Activated CD4-positive, alpha-beta T cell treated with anti-CD3 and anti-CD28 coated beads, Interleukin-2, amount 10 ng/mL, durations not matched to agents 24 days and 14 days (primary cell): ENCODE measurements around the gene EHD3. TPM values are rescaled to one million over a fixed set of nuclear protein-coding genes. Genes with fewer than 3 reads are reported as not detected.

Experiments
- DNase-seq: peaks from one replicate; pipeline ENCODE4 v3.0.0; 2022
- H3K27ac Mint-ChIP-seq: one replicate; pipeline ENCODE4 v1.8.0; 2022; ENCODE audit warnings: mild to moderate bottlenecking, mixed read lengths
- H3K27me3 Mint-ChIP-seq: one replicate; pipeline ENCODE4 v1.8.0; 2022; ENCODE audit warnings: mixed read lengths
- H3K36me3 Mint-ChIP-seq: one replicate; pipeline ENCODE4 v1.8.0; 2022; ENCODE audit warnings: low read depth, mild to moderate bottlenecking, mixed read lengths
- H3K4me1 Mint-ChIP-seq: one replicate; pipeline ENCODE4 v1.8.0; 2021; ENCODE audit warnings: mixed read lengths
- H3K4me3 Mint-ChIP-seq: one replicate; pipeline ENCODE4 v1.8.0; 2022; ENCODE audit warnings: mild to moderate bottlenecking, moderate library complexity, mixed read lengths
- H3K9me3 Mint-ChIP-seq: one replicate; pipeline ENCODE4 v1.8.0; 2021; ENCODE audit warnings: mixed read lengths
- intact Hi-C: fragments of 100-400 bp; cut with micrococcal nuclease; formaldehyde crosslinking; loops from one replicate; pipeline ENCODE4 v1.15.1; 2023
- total RNA-seq: library from RNA; stranded (reverse); gene quantifications from 2 replicates; pipeline ENCODE4 v1.2.3, GENCODE V29; 2022

Gene EHD3
- 1.3 and 1.5 TPM in 2 replicates for total RNA-seq

DNA sequence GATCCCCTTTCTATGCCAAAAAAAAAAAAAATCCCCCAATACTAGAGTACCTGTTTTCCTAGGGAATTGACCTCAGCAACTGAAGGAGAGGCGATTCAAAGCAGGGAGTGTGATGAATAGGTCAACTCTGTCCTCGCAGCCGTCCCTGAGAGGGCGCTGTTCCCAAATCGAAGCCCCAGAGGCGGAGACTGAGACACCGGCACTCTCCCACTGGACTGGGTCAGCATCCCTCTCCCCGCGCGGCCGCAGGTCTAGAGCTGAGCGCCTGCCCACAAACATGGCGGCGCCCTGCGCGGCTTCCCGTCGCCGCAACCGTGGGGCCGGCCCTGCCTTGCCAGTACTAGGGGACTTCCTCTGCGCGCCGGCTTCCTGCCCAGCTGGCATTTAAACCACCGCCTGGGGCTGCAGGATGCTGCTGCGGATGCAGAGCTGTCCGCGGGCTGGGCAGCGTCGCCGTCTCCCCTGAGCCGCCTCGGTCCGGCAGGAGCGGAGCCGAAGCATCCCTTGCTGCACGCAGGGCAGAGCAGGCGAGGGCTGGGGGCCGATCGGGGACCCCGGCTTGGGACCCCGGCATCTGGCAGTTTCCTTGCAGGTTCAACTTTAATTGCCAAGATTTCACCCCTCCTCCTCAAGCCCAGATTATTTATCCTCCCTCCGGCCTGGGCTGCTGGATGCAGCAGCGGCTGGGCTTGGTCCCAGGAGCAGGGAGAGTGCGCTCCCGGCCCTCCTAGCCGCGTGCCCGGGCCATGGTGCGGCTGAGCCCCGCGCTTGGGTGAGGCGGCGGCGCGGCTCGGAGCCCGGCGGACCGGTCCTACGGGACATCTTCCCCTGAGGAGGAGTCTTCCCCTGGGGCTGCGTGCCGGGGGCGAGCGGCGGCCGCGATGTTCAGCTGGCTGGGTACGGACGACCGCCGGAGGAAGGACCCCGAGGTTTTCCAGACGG lies at the start of gene EHD3:
Gene EHD3, plus strand, starts transcription at position 412 of the 942 bp plus-strand sequence. Its CDS starts 470 bp downstream, at position 882.
- Mint-ChIP-seq H3K4me1 (peaks cover 8% of the 10 kb centered on the region), H3K27ac (peak within 1 kb of the TSS; percentile 17), H3K36me3 (no peaks in the 10 kb centered on the region), H3K9me3 (no peaks in the 10 kb centered on the region), H3K27me3 (peaks cover 19% of the 10 kb centered on the region), H3K4me3 (peak within 1 kb of the TSS; percentile 77)
- DNase-seq, result peak; percentile 93
- intact Hi-C loops, result loop anchor here (5.0 kb wide), 1 partner anchor 98 kb away; no protein-coding TSS in a partner anchor

DNA sequence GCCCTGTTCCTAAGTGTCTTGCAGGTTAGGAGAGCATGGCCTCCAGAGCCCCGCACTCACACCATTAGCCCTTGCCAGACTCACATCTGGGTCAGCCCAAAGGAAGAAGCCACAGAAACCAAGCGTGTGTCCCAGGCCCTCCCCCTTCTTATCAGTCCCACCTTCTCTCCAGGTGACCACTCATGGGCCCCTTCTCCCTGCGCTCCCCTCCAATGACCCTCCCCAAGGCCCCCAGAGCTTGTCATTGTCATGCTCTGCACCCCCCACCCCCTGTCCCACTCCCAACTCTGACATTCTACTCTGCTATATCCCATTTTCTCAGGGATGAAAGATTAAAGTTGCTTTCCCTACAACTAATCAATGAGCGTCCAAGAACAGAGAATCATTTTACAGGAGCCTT lies 46.8 kb upstream of the EHD3 start:
- intact Hi-C loops, result no loop called here
- no peak overlapping the region for H3K27ac Mint-ChIP-seq

DNA sequence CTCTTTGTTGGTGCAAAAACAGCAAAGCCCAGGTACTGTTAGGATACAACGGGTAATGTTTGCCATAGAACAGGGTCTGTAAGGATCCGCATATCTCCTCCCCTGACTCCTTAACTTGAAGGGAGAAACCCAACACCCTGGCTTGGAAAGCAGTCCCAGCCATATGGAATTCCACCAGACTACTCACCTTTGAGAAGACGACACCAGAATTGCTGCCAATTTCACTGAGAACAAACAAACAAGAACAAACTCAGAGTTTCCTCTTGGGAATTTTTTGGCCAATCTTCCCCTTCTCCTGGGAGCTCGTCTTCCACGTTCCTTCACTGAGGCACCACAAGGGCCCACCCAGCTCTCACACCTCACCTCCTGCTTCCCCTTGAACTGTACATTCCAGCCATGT lies 45.8 kb upstream of the EHD3 start:
- no peaks in the 10 kb centered on the region for H3K9me3 Mint-ChIP-seq
- intact Hi-C loops, result no loop called here
- H3K4me1 Mint-ChIP-seq, result no peaks in the 10 kb centered on the region
- no peak overlapping the region for H3K27ac Mint-ChIP-seq
- H3K4me3 Mint-ChIP-seq, result no peak overlapping the region
- H3K36me3 Mint-ChIP-seq, result no peaks in the 10 kb centered on the region
- DNase-seq, result no peak
- H3K27me3 Mint-ChIP-seq, result peaks cover 8% of the 10 kb centered on the region

More for the DNA sequence above, 46.8 kb upstream of the EHD3 start:
- no peaks in the 10 kb centered on the region for H3K9me3 Mint-ChIP-seq
- H3K27me3 Mint-ChIP-seq, result peaks cover 8% of the 10 kb centered on the region
- no peak overlapping the region for H3K4me3 Mint-ChIP-seq
- no peak for DNase-seq
- no peaks in the 10 kb centered on the region for H3K36me3 Mint-ChIP-seq
- no peaks in the 10 kb centered on the region for H3K4me1 Mint-ChIP-seq

DNA sequence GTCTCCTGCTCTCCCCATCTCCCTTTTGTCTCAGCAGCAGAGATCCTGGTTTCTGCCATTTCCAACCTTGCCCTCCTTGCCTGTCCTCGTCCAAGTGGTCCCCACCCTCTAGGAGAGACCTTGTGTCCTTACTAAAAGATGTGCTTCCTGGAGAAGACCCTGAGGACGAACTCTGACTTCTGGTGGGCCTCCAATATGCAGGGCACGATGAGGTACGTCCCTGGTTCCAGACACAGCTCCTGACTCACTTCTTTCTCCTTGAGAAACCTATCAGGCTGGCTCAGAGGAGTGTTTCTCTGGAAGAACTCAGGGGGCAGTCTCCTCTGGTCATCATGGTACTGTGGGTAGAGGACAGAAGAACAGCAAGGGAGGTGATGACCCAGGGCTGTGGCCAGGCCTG lies 44.8 kb upstream of the EHD3 start:
- no peaks in the 10 kb centered on the region for H3K4me1 Mint-ChIP-seq
- H3K9me3 Mint-ChIP-seq, result no peaks in the 10 kb centered on the region
- no peak overlapping the region for H3K4me3 Mint-ChIP-seq

DNA sequence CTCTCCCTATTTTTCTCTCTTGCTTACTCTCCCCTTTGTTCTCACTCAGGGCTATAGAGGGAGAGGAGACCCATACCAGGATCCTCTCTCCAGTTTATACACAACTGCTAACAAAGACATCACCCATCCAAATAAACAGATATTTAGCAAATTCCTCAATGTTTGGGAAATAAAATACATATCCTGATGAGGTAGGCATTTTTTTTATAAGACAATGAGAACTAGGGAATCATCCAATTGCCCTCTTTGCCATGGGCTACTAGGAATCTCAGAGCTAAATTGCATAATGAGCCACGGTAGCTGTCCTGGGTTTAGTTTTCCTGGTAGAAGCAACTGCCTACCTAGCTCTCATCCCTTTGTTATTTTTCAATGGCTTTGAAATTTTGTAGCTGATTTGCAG lies 43.8 kb upstream of the EHD3 start:
- H3K9me3 Mint-ChIP-seq, result no peaks in the 10 kb centered on the region
- DNase-seq, result no peak
- H3K27ac Mint-ChIP-seq, result no peak overlapping the region
- intact Hi-C loops, result no loop called here
- H3K4me1 Mint-ChIP-seq, result no peaks in the 10 kb centered on the region
- no peak overlapping the region for H3K4me3 Mint-ChIP-seq
- H3K36me3 Mint-ChIP-seq, result no peaks in the 10 kb centered on the region
- peaks cover 3% of the 10 kb centered on the region for H3K27me3 Mint-ChIP-seq

More for the DNA sequence above, 44.8 kb upstream of the EHD3 start:
- no peak for DNase-seq
- intact Hi-C loops, result no loop called here
- Mint-ChIP-seq H3K36me3 (no peaks in the 10 kb centered on the region), H3K27me3 (peaks cover 8% of the 10 kb centered on the region), H3K27ac (no peak overlapping the region)

DNA sequence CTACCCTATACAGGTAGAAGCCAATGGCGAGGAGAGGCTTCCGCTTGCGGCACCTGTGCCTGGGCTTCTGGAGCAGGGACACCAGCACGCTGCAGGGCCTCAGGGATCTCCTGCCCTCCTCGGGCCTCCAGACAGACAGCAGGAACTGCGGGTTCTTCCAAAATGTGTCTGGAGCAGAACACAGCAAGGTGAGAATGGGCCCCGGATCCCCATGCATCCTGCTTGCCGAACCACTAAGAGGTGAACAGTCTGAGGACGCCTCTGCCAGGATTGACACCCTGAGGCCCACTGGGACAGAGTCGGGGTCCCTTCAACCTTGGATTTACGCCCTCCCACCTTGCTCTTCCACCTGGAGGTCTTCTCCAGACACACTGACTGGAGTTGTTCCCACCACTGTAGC lies 42.0 kb upstream of the EHD3 start:
- no peaks in the 10 kb centered on the region for H3K4me1 Mint-ChIP-seq
- H3K9me3 Mint-ChIP-seq, result no peaks in the 10 kb centered on the region
- DNase-seq, result no peak
- intact Hi-C loops, result no loop called here
- no peak overlapping the region for H3K27ac Mint-ChIP-seq
- H3K36me3 Mint-ChIP-seq, result no peaks in the 10 kb centered on the region
- H3K4me3 Mint-ChIP-seq, result no peak overlapping the region
- H3K27me3 Mint-ChIP-seq, result peaks cover 1% of the 10 kb centered on the region

DNA sequence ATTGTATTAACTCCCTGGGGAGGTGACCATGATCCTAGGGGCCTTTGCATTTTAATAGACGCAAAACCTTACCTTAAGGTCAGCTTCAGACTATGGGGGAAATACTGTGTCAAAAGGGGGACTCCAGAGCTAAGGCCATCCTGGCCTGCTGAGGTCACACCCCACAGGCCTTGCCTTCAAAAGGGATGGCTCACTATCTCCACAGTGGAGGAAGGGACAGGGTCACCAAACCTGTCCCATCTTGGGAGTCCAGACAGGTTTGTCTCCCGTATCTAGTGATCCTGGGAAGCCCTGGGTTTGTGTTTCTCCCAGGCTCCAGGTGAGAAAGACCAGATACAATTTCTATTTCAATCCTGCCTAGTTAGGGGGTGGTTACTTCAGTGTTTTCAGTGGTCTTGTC lies 41.6 kb upstream of the EHD3 start:
- H3K36me3 Mint-ChIP-seq, result no peaks in the 10 kb centered on the region
- DNase-seq, result no peak
- intact Hi-C loops, result no loop called here
- H3K4me1 Mint-ChIP-seq, result no peaks in the 10 kb centered on the region
- H3K4me3 Mint-ChIP-seq, result no peak overlapping the region
- H3K27me3 Mint-ChIP-seq, result no peaks in the 10 kb centered on the region
- no peak overlapping the region for H3K27ac Mint-ChIP-seq
- H3K9me3 Mint-ChIP-seq, result no peaks in the 10 kb centered on the region

DNA sequence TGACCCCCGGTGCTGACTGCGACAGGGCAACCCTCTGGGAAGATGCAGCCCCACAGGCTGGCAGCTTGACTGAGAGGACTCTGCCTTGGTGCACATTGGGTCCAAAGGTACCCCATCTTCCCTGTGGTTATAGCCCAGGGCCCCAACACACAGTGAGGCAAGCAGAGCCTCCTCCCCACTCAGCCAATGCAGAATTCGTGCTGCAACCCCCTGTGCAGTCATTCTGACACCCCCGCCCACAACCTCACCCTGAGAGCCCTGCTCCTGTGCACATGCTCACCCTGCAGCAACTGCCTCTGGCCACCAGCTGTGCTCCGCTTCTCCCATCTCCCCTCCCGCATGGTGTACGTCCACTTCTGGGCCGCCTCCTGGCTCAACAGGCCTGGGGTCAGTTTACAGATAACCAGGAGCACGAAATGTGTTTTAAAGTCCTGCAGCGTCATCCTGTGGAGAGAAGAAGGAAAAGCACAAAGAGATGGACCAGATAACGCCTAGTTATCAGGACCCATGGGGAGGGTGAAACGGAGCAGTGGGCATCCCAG lies 41.0 kb upstream of the EHD3 start:
- Mint-ChIP-seq H3K27me3 (no peaks in the 10 kb centered on the region), H3K4me3 (no peak overlapping the region)
- intact Hi-C loops, result no loop called here

DNA sequence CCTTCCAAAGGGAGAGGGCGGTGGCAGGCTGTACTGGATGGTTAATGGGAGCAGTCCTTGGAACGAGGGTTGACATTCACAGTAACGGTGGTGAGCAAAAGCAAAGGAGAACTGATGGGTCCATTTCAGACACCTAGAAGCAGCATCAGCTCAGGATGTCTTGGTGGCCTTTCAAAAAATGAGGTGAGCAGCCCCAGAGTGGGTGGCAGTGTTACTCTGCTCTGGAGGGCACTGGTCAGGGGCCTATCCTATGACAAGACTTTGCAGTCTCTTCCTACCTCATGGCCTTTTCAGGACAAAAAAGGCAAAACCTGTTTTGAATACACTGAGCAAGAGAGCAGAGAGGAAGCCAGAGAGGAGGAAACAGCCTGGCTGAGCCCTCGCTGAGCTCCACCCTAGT lies 40.1 kb upstream of the EHD3 start:
- Mint-ChIP-seq H3K27me3 (no peaks in the 10 kb centered on the region), H3K4me1 (no peaks in the 10 kb centered on the region), H3K4me3 (no peak overlapping the region), H3K36me3 (no peaks in the 10 kb centered on the region), H3K27ac (no peak overlapping the region), H3K9me3 (peaks cover 2% of the 10 kb centered on the region)
- intact Hi-C loops, result no loop called here
- DNase-seq, result no peak

More for the DNA sequence above, 41.0 kb upstream of the EHD3 start:
- H3K9me3 Mint-ChIP-seq, result no peaks in the 10 kb centered on the region
- H3K27ac Mint-ChIP-seq, result no peak overlapping the region
- no peaks in the 10 kb centered on the region for H3K4me1 Mint-ChIP-seq
- no peaks in the 10 kb centered on the region for H3K36me3 Mint-ChIP-seq
- DNase-seq, result no peak

DNA sequence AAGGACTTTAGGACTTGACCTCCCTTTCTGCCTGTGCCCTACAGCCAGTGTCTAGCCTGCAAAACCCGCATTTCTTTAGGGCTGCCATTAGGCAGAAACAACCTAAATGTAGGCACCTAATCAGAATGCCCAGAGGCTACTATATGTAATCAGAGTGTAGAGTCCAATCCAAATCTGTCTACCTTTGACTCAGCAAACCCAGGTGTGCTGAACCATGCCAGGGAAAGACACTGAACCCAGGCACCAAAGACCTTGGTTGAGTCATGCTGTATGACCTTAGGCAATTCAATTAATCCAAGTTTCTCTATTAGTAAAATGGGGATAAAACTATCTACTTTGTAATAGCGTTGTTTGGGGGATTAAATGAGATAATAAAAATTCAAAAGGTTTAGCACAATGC lies 37.3 kb upstream of the EHD3 start:
- no peaks in the 10 kb centered on the region for H3K36me3 Mint-ChIP-seq
- H3K9me3 Mint-ChIP-seq, result peaks cover 5% of the 10 kb centered on the region
- H3K27ac Mint-ChIP-seq, result no peak overlapping the region
- H3K4me1 Mint-ChIP-seq, result no peaks in the 10 kb centered on the region
- intact Hi-C loops, result no loop called here
- DNase-seq, result no peak
- H3K4me3 Mint-ChIP-seq, result no peak overlapping the region
- no peaks in the 10 kb centered on the region for H3K27me3 Mint-ChIP-seq

DNA sequence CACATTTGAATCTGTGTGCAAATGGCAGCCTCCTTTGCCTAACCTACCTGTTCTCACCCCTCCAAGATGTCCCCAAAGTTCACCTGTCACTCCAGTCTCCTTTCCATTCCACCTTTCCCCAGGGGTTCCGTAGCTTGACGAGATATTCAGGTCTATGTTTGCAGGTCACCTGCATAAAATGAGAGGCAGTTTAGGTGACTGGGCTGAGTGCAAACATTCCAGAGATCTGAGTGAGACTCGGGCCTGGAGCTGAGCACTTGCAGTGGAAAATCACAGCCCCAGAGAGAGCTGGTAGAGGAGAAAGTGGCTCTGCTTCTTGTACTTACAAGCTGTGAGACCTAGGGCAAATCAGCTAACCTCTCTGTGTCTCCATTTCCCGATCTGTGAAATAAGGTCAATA lies 36.8 kb upstream of the EHD3 start:
- no peaks in the 10 kb centered on the region for H3K27me3 Mint-ChIP-seq
- no peak overlapping the region for H3K27ac Mint-ChIP-seq
- intact Hi-C loops, result no loop called here
- no peak for DNase-seq
- H3K4me3 Mint-ChIP-seq, result no peak overlapping the region
- no peaks in the 10 kb centered on the region for H3K4me1 Mint-ChIP-seq
- H3K36me3 Mint-ChIP-seq, result no peaks in the 10 kb centered on the region
- H3K9me3 Mint-ChIP-seq, result peaks cover 5% of the 10 kb centered on the region

DNA sequence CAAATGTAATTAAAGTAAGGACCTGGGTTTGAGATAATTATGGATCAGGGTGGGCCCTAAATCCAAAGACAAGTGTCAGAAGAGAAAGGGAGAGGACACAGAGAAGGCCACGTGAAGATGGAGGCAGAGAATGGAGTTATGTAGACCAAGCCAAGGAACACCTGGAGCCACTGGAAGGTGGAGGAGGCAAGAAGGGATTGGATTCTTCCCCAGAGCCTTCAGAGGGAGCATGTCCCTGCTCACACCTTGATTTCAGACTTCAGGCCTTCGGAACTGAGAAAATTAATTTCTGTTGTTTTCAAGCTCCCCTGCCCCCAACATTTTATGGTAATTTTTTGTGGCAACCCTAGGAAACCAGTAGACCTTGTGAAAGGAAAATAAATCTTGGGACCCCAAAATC lies 36.3 kb upstream of the EHD3 start:
- Mint-ChIP-seq H3K4me3 (no peak overlapping the region), H3K4me1 (no peaks in the 10 kb centered on the region), H3K27ac (no peak overlapping the region)

DNA sequence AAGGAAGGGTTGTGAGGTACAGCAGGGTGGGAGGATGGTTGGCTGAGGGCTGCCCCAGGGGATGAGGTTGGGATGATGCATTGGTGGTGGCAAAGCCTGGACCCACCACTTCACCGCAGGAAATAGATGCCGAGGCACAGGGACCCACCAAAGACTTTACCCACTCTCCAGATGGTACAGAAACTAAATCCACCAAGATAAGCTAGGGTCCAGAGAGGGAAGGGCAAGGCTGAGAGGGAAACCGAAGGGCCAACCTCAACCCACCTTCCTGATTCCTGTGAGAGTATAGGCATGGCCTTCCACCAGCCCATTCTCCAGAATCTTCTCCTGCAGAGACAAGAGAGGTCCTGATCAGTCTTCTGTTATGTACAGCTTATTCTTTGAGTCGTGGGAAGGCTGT lies 34.7 kb upstream of the EHD3 start:
- no peak for DNase-seq
- Mint-ChIP-seq H3K4me1 (no peaks in the 10 kb centered on the region), H3K4me3 (no peak overlapping the region), H3K27ac (no peak overlapping the region), H3K9me3 (peaks cover 5% of the 10 kb centered on the region), H3K27me3 (no peaks in the 10 kb centered on the region), H3K36me3 (no peaks in the 10 kb centered on the region)
- intact Hi-C loops, result no loop called here

More for the DNA sequence above, 36.3 kb upstream of the EHD3 start:
- intact Hi-C loops, result no loop called here
- Mint-ChIP-seq H3K9me3 (peaks cover 5% of the 10 kb centered on the region), H3K36me3 (no peaks in the 10 kb centered on the region), H3K27me3 (no peaks in the 10 kb centered on the region)
- no peak for DNase-seq

DNA sequence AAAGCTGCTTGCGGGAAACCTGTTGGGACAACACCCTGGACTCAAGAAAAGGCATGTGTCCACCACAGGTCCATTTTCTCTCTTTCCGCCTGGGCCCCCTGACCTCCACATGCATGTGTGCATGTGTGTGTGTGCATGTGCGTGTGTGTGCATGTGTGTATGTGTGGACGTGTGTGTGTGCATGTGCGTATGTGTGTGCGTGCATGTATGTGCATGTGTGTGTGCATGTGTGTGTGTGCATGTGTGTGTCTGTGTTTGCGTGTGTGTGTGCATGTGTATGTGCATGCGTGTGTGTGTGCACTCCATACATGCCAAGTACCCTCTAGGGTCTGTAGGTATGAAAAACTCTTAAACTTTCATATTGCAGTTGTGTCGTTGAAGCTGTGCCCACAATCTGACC lies 33.0 kb upstream of the EHD3 start:
- no peaks in the 10 kb centered on the region for H3K36me3 Mint-ChIP-seq
- H3K4me3 Mint-ChIP-seq, result no peak overlapping the region
- peaks cover 5% of the 10 kb centered on the region for H3K9me3 Mint-ChIP-seq
- no peaks in the 10 kb centered on the region for H3K27me3 Mint-ChIP-seq
- H3K27ac Mint-ChIP-seq, result no peak overlapping the region
- intact Hi-C loops, result no loop called here
- DNase-seq, result peak; percentile 13
- H3K4me1 Mint-ChIP-seq, result no peaks in the 10 kb centered on the region
